Measurements from ENCODE around the gene AURKA. TPM values are rescaled to one million over a fixed set of nuclear protein-coding genes. Genes with fewer than 3 reads are reported as not detected.

AURKA gene
- total RNA-seq, 1 donor from 2014 or later: 60.3 TPM

- Mint-ChIP-seq H3K27ac (ENCODE audit: unreplicated experiment) (no peak overlapping the region), H3K4me3 (no peak overlapping the region), H3K27me3 (ENCODE audit: low read depth) (no peaks in the 10 kb centered on the region), H3K4me1 (no peaks in the 10 kb centered on the region), H3K36me3 (ENCODE audit: low read depth) (peaks cover 15% of the 10 kb centered on the region), H3K9me3 (no peaks in the 10 kb centered on the region)
- no peak for DNase-seq (ENCODE audit: low read depth, low spot score)
- TF ChIP-seq CTCF (conservative IDR thresholded peaks at IDR 0.05): no peak
These were observed 10.5 kb downstream of the AURKA start for GRCh38 chr20:56381501-56381900.

- no peaks in the 10 kb centered on the region for H3K4me1 Mint-ChIP-seq
- DNase-seq (ENCODE audit: low read depth, low spot score): no peak
- no peak overlapping the region for H3K4me3 Mint-ChIP-seq
- TF ChIP-seq CTCF (conservative IDR thresholded peaks at IDR 0.05): no peak
- H3K27ac Mint-ChIP-seq (ENCODE audit: unreplicated experiment): no peak overlapping the region
- H3K9me3 Mint-ChIP-seq: no peaks in the 10 kb centered on the region
- H3K36me3 Mint-ChIP-seq (ENCODE audit: low read depth): peaks cover 15% of the 10 kb centered on the region
- no peaks in the 10 kb centered on the region for H3K27me3 Mint-ChIP-seq (ENCODE audit: low read depth)
These were observed 11.6 kb downstream of the AURKA start for GRCh38 chr20:56380375-56380774.

DNA sequence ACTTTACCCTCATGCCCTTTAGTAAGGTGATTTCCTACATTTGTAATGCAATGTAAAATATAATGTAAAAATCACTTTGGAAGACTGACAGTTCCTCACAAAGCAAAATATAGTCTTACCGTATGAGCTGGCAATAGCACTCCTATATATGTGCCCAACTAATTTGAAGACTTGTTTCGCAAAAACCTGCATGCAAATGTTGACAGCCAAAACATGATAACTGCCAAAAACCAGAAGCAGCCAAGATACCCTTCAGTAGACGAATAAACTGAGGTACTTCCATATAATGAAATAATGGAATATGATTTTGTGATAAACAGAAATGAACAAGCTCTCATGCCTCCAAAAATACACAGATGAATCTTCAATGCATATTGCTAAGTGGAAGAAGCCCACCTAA is 13.6 kb downstream of the AURKA start:
- no peak for DNase-seq (ENCODE audit: low read depth, low spot score)
- Mint-ChIP-seq H3K9me3 (no peaks in the 10 kb centered on the region), H3K4me3 (no peak overlapping the region), H3K27ac (ENCODE audit: unreplicated experiment) (no peak overlapping the region), H3K27me3 (ENCODE audit: low read depth) (no peaks in the 10 kb centered on the region), H3K4me1 (no peaks in the 10 kb centered on the region), H3K36me3 (ENCODE audit: low read depth) (peaks cover 12% of the 10 kb centered on the region)
- TF ChIP-seq CTCF (conservative IDR thresholded peaks at IDR 0.05): no peak

DNA sequence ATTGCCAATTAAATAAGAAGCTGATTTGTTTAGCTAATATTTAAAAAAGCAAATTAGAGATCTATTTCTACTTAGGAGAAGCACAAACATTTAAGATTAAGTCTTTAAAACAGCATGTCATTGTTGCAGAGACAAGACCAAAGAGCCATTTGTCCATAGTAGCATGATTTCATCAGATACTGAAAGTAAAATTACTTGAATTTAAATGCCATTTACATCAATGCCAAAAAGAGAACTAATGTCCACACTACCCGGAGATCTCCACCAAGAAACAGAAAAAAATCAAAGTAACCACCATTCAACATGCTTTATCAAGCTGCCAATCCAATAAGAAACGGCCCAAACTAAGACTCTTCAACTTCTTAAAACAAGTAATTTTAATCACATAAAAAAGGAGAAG is 15.7 kb downstream of the AURKA start:
- Mint-ChIP-seq H3K27ac (ENCODE audit: unreplicated experiment) (no peak overlapping the region), H3K4me3 (no peak overlapping the region), H3K27me3 (ENCODE audit: low read depth) (no peaks in the 10 kb centered on the region), H3K9me3 (no peaks in the 10 kb centered on the region), H3K4me1 (no peaks in the 10 kb centered on the region), H3K36me3 (ENCODE audit: low read depth) (peaks cover 20% of the 10 kb centered on the region)
- TF ChIP-seq CTCF (conservative IDR thresholded peaks at IDR 0.05): no peak
- no peak for DNase-seq (ENCODE audit: low read depth, low spot score)

- peaks cover 24% of the 10 kb centered on the region for H3K36me3 Mint-ChIP-seq (ENCODE audit: low read depth)
- no peaks in the 10 kb centered on the region for H3K9me3 Mint-ChIP-seq
- no peak for TF ChIP-seq CTCF (conservative IDR thresholded peaks at IDR 0.05)
- no peak overlapping the region for H3K4me3 Mint-ChIP-seq
- H3K27ac Mint-ChIP-seq (ENCODE audit: unreplicated experiment): no peak overlapping the region
- DNase-seq (ENCODE audit: low read depth, low spot score): no peak
- H3K4me1 Mint-ChIP-seq: no peaks in the 10 kb centered on the region
- H3K27me3 Mint-ChIP-seq (ENCODE audit: low read depth): no peaks in the 10 kb centered on the region
These were observed 18.1 kb downstream of the AURKA start for GRCh38 chr20:56373942-56374341.

- Mint-ChIP-seq H3K4me1 (peaks cover 8% of the 10 kb centered on the region), H3K27ac (ENCODE audit: unreplicated experiment) (no peak overlapping the region), H3K4me3 (no peak overlapping the region), H3K9me3 (no peaks in the 10 kb centered on the region), H3K36me3 (ENCODE audit: low read depth) (peaks cover 17% of the 10 kb centered on the region), H3K27me3 (ENCODE audit: low read depth) (no peaks in the 10 kb centered on the region)
- no peak for TF ChIP-seq CTCF (conservative IDR thresholded peaks at IDR 0.05)
- DNase-seq (ENCODE audit: low read depth, low spot score): no peak
These were observed 19.2 kb downstream of the AURKA start for GRCh38 chr20:56372850-56373249.

All from neural crest cell (in vitro differentiated cells).